ENCODE data around the gene PANK2. TPM values are rescaled to one million over a fixed set of nuclear protein-coding genes. Genes with fewer than 3 reads are reported as not detected.
"Not testable (repeated sequence)": the region's sequence is repeated elsewhere in the genome, so short reads cannot be mapped to it uniquely, and the experiment has no call there.

PANK2 gene
- total and polyA plus RNA-seq, 4 donors = 31.0 to 52.5 (median 42.5) TPM

GRCh38 chr20:3898181-3898580 lies 9.0 kb downstream of the PANK2 start:
- H3K27ac ChIP-seq (ENCODE audit: low read depth, low read length); DNase-seq (ENCODE audit: low read depth in 4 of 6, low spot score in 6 of 6); H3K9me3 ChIP-seq (ENCODE audit: control insufficient read depth, insufficient read depth, low read length); H3K4me3 ChIP-seq (ENCODE audit: low read depth, low read length); H3K27me3 ChIP-seq (ENCODE audit: control insufficient read depth, insufficient read depth, low read length); H3K36me3 ChIP-seq (ENCODE audit: control insufficient read depth, insufficient read depth, low read length): not testable (repeated sequence)
- WGBS (ENCODE audit: insufficient coverage) = 83% methylated on average over 2 of the region's 9 CpGs
- peaks cover 25% of the 10 kb centered on the region for H3K4me1 ChIP-seq (ENCODE audit: control insufficient read depth, insufficient read depth, low read length)

GRCh38 chr20:3898639-3899038 lies 9.5 kb downstream of the PANK2 start:
- H3K9me3 ChIP-seq (ENCODE audit: control insufficient read depth, insufficient read depth, low read length) = no peaks in the 10 kb centered on the region
- H3K36me3 ChIP-seq (ENCODE audit: control insufficient read depth, insufficient read depth, low read length) = peaks cover 3% of the 10 kb centered on the region
- no peak overlapping the region for H3K27ac ChIP-seq (ENCODE audit: low read depth, low read length)
- H3K4me3 ChIP-seq (ENCODE audit: low read depth, low read length) = no peak overlapping the region
- WGBS (ENCODE audit: insufficient coverage) = 68% methylated on average over 3 of the region's 4 CpGs
- H3K4me1 ChIP-seq (ENCODE audit: control insufficient read depth, insufficient read depth, low read length) = peaks cover 22% of the 10 kb centered on the region
- no peak for DNase-seq (ENCODE audit: low read depth in 4 of 6, low spot score in 6 of 6)
- H3K27me3 ChIP-seq (ENCODE audit: control insufficient read depth, insufficient read depth, low read length) = no peaks in the 10 kb centered on the region

- Histone ChIP-seq H3K36me3 (ENCODE audit: control insufficient read depth, insufficient read depth, low read length) (no peaks in the 10 kb centered on the region), H3K4me1 (ENCODE audit: control insufficient read depth, insufficient read depth, low read length) (peaks cover 18% of the 10 kb centered on the region), H3K27ac (ENCODE audit: low read depth, low read length) (no peak overlapping the region), H3K9me3 (ENCODE audit: control insufficient read depth, insufficient read depth, low read length) (no peaks in the 10 kb centered on the region), H3K27me3 (ENCODE audit: control insufficient read depth, insufficient read depth, low read length) (no peaks in the 10 kb centered on the region), H3K4me3 (ENCODE audit: low read depth, low read length) (no peak overlapping the region)
- no peak for DNase-seq (ENCODE audit: low read depth in 4 of 6, low spot score in 6 of 6)
- 48% methylated on average over 2 of the region's 3 CpGs for WGBS (ENCODE audit: insufficient coverage)
Measured at GRCh38 chr20:3900187-3900604, 11.0 kb downstream of the PANK2 start.

- Histone ChIP-seq H3K9me3 (ENCODE audit: control insufficient read depth, insufficient read depth, low read length) (no peaks in the 10 kb centered on the region), H3K36me3 (ENCODE audit: control insufficient read depth, insufficient read depth, low read length) (no peaks in the 10 kb centered on the region), H3K27ac (ENCODE audit: low read depth, low read length) (no peak overlapping the region), H3K27me3 (ENCODE audit: control insufficient read depth, insufficient read depth, low read length) (no peaks in the 10 kb centered on the region), H3K4me3 (ENCODE audit: low read depth, low read length) (no peak overlapping the region), H3K4me1 (ENCODE audit: control insufficient read depth, insufficient read depth, low read length) (peaks cover 14% of the 10 kb centered on the region)
- WGBS (ENCODE audit: insufficient coverage) = 100% methylated on average over 1 of the region's 3 CpGs
- no peak for DNase-seq (ENCODE audit: low read depth in 4 of 6, low spot score in 6 of 6)
Measured at GRCh38 chr20:3901028-3901705, 12.0 kb downstream of the PANK2 start.

- Histone ChIP-seq H3K9me3 (ENCODE audit: control insufficient read depth, insufficient read depth, low read length) (no peaks in the 10 kb centered on the region), H3K4me3 (ENCODE audit: low read depth, low read length) (no peak overlapping the region), H3K27me3 (ENCODE audit: control insufficient read depth, insufficient read depth, low read length) (no peaks in the 10 kb centered on the region), H3K4me1 (ENCODE audit: control insufficient read depth, insufficient read depth, low read length) (peaks cover 10% of the 10 kb centered on the region), H3K27ac (ENCODE audit: low read depth, low read length) (no peak overlapping the region), H3K36me3 (ENCODE audit: control insufficient read depth, insufficient read depth, low read length) (no peaks in the 10 kb centered on the region)
- no CpG with 5 or more reads among the region's 9 CpGs for WGBS (ENCODE audit: insufficient coverage)
- no peak for DNase-seq (ENCODE audit: low read depth in 4 of 6, low spot score in 6 of 6)
Measured at GRCh38 chr20:3901706-3902440, 12.7 kb downstream of the PANK2 start.

GRCh38 chr20:3902446-3902845 lies 13.3 kb downstream of the PANK2 start:
- Histone ChIP-seq H3K36me3 (ENCODE audit: control insufficient read depth, insufficient read depth, low read length) (no peaks in the 10 kb centered on the region), H3K9me3 (ENCODE audit: control insufficient read depth, insufficient read depth, low read length) (no peaks in the 10 kb centered on the region), H3K4me3 (ENCODE audit: low read depth, low read length) (no peak overlapping the region), H3K27me3 (ENCODE audit: control insufficient read depth, insufficient read depth, low read length) (no peaks in the 10 kb centered on the region), H3K27ac (ENCODE audit: low read depth, low read length) (no peak overlapping the region), H3K4me1 (ENCODE audit: control insufficient read depth, insufficient read depth, low read length) (peaks cover 11% of the 10 kb centered on the region)
- DNase-seq (ENCODE audit: low read depth in 4 of 6, low spot score in 6 of 6) = no peak
- no CpG with 5 or more reads among the region's 5 CpGs for WGBS (ENCODE audit: insufficient coverage)

- no peaks in the 10 kb centered on the region for H3K27me3 ChIP-seq (ENCODE audit: control insufficient read depth, insufficient read depth, low read length)
- WGBS (ENCODE audit: insufficient coverage) = 72% methylated on average over 2 of the region's 2 CpGs
- no peak overlapping the region for H3K4me3 ChIP-seq (ENCODE audit: low read depth, low read length)
- H3K36me3 ChIP-seq (ENCODE audit: control insufficient read depth, insufficient read depth, low read length) = peaks cover 8% of the 10 kb centered on the region
- H3K9me3 ChIP-seq (ENCODE audit: control insufficient read depth, insufficient read depth, low read length) = no peaks in the 10 kb centered on the region
- H3K27ac ChIP-seq (ENCODE audit: low read depth, low read length) = no peak overlapping the region
- peaks cover 14% of the 10 kb centered on the region for H3K4me1 ChIP-seq (ENCODE audit: control insufficient read depth, insufficient read depth, low read length)
- DNase-seq (ENCODE audit: low read depth in 4 of 6, low spot score in 6 of 6) = no peak
Measured at GRCh38 chr20:3904224-3904623, 15.0 kb downstream of the PANK2 start.

- Histone ChIP-seq H3K27ac (ENCODE audit: low read depth, low read length) (no peak overlapping the region), H3K4me1 (ENCODE audit: control insufficient read depth, insufficient read depth, low read length) (peaks cover 18% of the 10 kb centered on the region), H3K9me3 (ENCODE audit: control insufficient read depth, insufficient read depth, low read length) (no peaks in the 10 kb centered on the region), H3K4me3 (ENCODE audit: low read depth, low read length) (no peak overlapping the region), H3K27me3 (ENCODE audit: control insufficient read depth, insufficient read depth, low read length) (no peaks in the 10 kb centered on the region), H3K36me3 (ENCODE audit: control insufficient read depth, insufficient read depth, low read length) (peaks cover 13% of the 10 kb centered on the region)
- WGBS (ENCODE audit: insufficient coverage) = 94% methylated on average over 5 of the region's 5 CpGs
- DNase-seq (ENCODE audit: low read depth in 4 of 6, low spot score in 6 of 6) = no peak
Measured at GRCh38 chr20:3904857-3905256, 15.7 kb downstream of the PANK2 start.

GRCh38 chr20:3906744-3907721 lies 17.8 kb downstream of the PANK2 start:
- H3K9me3 ChIP-seq (ENCODE audit: control insufficient read depth, insufficient read depth, low read length); H3K27ac ChIP-seq (ENCODE audit: low read depth, low read length); H3K27me3 ChIP-seq (ENCODE audit: control insufficient read depth, insufficient read depth, low read length); DNase-seq (ENCODE audit: low read depth in 4 of 6, low spot score in 6 of 6); H3K4me3 ChIP-seq (ENCODE audit: low read depth, low read length): not testable (repeated sequence)
- H3K36me3 ChIP-seq (ENCODE audit: control insufficient read depth, insufficient read depth, low read length) = peaks cover 23% of the 10 kb centered on the region
- peaks cover 16% of the 10 kb centered on the region for H3K4me1 ChIP-seq (ENCODE audit: control insufficient read depth, insufficient read depth, low read length)
- 94% methylated on average over 8 of the region's 17 CpGs for WGBS (ENCODE audit: insufficient coverage)

Data from spinal cord (tissue), 10 donors.